H1 (cell line): ENCODE measurements around the gene ASB11.

ENCODE experiments used
- GABPA ChIP-seq: IDR thresholded peaks from 2 replicates; pipeline ENCODE4 v1.6.1; 2011; ENCODE audit warnings: mild to moderate bottlenecking, low read length, moderate library complexity, borderline replicate concordance; ENCODE audit not compliant: insufficient read depth
- HDAC6 ChIP-seq: IDR thresholded peaks from one replicate; pipeline ENCODE4 v1.7.1; 2012; ENCODE audit warnings: low read depth, mild to moderate bottlenecking, inconsistent platforms, low read length, moderate library complexity
- SP2 ChIP-seq: IDR thresholded peaks from 2 replicates; pipeline ENCODE4 v1.6.1; 2012; ENCODE audit warnings: mild to moderate bottlenecking, low read length, inconsistent platforms
- TF ChIP-seq, protein P1 (sequence below): IDR thresholded peaks from 2 replicates; pipeline ENCODE4 v1.6.1; 2011; ENCODE audit warnings: low read depth, mild to moderate bottlenecking, low read length; ENCODE audit not compliant: insufficient read depth

GRCh38 chrX:15328131-15328530 lies 12.7 kb upstream of the ASB11 start:
- no peak for TF ChIP-seq SP2
- TF ChIP-seq, protein P1, sequence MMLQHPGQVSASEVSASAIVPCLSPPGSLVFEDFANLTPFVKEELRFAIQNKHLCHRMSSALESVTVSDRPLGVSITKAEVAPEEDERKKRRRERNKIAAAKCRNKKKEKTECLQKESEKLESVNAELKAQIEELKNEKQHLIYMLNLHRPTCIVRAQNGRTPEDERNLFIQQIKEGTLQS, result no peak
- TF ChIP-seq GABPA, result no peak
- no peak for TF ChIP-seq HDAC6
